ENCODE measurements around the gene P2RX7. TPM values are rescaled to one million over a fixed set of nuclear protein-coding genes. Genes with fewer than 3 reads are reported as not detected.

Gene P2RX7
- polyA plus RNA-seq (ENCODE audit: insufficient read length in 3 of 3): 1 to 10 TPM in 1 of 3 donors, under 1 TPM in 2; 0.54 to 1.2 (median 0.81) TPM
- long read RNA-seq, donor 1: 0 reads
- long read RNA-seq, donor 2: 0 reads
- long read RNA-seq, donor 3: 0 reads
- long read RNA-seq, donor 4: 0 reads
- long read RNA-seq, donor 5: 0 reads
- long read RNA-seq, donor 6: 0 reads
- long read RNA-seq, donor 7, full-length matches to known transcripts: 1 of 1 reads
- long read RNA-seq, donor 7, partial matches to known transcripts: 0 of 1 reads
- long read RNA-seq, donor 7, other reads (novel, unspliced or antisense): 0 of 1 reads
- long read RNA-seq, donor 8: 0 reads
- long read RNA-seq, donor 9: 0 reads
- long read RNA-seq, donor 10: 0 reads
- long read RNA-seq, donor 11: 0 reads
- long read RNA-seq, donor 12: 0 reads
- long read RNA-seq, donor 13: 0 reads
- long read RNA-seq, donor 14: 0 reads
- long read RNA-seq, donor 15: 0 reads
- long read RNA-seq, donor 16: 0 reads

DNA sequence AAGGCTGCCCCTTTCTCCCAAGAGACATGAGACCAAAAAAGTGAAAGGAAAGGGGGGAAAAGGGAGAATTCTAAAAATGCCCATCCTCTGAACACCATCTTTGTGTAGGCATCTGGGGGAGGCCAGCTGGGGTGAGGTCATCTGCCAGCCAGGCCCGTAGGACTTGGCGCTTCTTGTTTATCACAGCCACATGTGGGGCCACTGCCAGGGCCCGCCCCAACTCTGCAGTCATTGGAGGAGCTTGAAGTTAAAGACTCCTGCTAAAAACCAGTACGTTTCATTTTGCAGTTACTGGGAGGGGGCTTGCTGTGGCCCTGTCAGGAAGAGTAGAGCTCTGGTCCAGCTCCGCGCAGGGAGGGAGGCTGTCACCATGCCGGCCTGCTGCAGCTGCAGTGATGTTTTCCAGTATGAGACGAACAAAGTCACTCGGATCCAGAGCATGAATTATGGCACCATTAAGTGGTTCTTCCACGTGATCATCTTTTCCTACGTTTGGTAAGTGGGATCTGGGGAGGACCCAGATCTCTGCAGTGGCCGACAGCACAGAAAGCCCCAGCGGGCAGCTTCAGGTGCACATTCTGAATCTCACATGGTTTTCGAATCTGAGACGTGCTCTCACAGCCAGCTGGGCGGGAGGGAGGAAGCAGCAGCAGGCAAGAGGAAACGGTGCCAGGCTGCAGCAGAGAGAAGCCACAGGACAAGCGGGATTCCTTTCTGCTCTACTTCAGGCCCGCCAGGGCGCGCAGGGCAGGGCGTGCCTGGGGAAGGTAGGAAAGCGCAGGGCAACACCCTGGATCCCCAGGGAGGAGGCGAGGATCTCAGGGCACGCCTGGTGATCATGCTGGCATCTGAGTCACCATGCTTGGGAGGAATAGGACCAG lies at the start of gene P2RX7:
TSS of gene P2RX7 (plus strand) at position 276 of the 881 bp plus-strand sequence. CDS start at position 371, 95 bp downstream.
- DNase-seq: peak; percentile 36

DNA sequence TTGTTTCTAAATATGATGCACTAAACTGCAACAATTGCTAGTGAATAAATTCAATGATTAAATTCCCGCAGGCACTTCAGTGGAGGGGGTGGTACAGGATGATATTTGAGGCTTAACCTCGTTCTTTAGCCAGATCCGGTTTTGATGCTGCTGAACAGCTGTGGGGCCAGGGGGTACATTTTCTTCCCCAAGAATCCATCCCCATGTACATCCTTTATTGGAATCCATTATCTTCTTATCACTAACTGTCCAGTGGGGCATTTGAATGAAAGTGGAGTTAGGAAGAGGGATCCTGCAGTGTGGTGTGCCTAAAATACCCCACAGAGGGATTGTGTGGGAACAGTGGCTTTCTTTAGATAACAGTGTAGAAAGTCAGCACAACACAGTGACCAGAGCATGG lies 48.4 kb upstream of the P2RX7 start:
- DNase-seq: no peak

DNA sequence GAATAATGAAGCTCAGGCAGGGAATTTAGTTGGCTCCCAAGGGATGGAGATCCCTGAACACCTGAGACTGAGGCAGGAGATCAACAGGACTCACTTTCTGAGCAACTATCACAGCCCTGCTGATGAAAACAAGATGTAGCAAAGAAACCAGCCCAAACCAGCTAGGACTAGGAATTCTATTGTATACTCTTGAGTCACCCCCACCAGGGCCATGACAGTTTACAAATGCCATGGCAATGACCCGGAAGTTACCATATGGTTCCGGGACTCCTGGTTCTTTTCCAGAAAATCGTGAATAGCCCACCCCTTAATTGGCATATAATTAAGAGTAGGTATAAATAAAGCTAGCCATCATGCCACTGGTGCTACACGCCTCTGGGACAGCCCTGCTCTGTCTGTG lies 47.6 kb upstream of the P2RX7 start:
- no peak for DNase-seq

DNA sequence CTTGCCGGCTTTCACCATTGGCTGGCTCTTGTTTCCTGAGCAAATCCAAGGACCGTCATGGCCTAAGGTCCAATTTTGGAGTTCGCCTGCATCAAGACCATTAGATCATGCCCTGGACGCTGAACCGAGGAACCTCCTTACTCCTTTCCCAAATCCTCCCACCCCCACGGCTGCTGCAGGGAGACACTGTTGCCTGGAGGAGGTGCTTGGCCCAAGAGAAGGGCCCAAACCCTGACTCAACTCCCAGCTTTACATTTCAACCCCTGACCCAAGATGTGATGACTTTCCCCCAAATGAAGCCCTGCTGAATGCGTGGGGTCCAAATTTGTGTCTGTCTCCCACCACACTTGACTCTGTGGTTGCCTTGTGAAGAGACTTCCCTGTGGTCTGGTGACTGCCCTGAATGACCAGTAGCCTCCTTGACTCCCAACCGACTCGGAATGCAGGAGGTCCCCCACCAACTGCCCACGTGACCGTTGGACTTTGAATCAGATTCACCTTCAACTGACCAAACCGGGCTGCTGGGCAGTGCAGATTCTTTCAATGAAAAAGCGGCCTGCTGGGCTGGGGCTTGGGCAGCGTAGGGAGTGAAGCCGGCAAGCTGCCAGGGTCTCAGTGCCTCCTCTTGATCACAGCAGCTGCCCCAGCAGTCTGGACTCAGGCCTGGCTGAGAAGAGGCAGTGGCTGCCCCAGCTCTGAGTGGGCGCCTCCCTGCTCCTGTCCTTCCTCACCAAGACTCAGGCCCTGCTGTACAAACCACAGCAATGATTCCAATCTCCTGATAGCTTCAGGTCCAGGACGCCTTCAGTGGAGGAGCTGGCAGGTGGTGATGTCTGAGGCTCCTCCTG lies 46.9 kb upstream of the P2RX7 start:
- DNase-seq: no peak

DNA sequence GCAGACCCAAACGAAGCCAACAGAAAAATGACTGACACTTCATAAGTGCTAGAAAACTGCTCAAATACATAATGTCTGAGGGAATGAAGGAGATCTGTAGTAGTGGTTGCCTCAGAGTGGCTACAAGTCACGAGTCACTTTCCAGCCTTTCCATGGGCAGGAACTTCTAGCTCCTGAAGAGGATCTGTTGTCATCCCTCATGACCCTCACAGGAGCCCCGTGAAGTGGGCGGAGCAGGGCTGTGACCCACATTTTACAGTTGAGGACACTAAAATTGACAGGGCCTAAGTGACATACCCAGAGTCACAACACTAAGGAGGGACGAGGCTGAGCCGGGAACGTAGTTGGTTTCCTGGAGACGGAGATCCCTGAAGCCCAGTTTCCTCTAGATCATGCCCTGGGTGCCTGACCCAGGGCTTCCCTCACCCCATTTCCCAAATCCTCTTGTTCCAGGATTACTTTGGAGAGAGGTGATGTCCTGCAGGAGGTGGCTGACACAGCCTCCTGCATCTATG lies 45.8 kb upstream of the P2RX7 start:
- no peak for DNase-seq

DNA sequence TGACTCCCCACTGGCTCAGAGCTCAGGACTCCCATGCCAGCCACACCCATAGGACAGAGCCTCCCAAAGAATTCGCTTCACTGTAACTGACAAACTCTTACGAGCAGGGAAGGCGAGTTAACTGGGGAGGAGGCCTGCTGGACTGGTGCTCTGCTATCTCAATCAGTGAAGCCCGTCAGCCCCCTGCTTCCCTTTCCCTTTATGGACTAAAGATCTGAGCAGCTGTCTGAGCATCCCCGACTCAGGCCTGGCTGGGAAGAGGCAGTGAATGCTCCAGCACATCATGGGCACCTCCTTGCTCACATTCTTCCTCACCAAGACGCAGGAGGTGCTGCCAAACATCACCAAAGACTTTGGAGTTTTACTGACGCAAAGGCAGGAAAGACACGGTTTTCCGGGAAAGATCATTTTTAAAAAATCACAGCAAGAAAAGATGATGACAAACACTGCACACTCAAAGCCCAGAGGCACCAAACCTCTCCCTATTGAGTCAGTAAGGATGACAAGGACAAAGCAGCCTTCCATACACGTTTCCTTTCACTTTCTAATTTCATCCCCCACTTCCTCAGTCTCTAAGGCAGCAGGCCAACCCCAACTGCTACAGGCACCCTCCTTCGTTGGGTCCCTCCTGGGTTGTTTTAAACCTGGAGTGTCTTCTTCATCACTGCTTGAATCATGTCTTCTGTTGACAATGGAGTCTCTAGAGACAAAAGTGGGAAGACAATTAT lies 45.0 kb upstream of the P2RX7 start:
- no peak for DNase-seq

DNA sequence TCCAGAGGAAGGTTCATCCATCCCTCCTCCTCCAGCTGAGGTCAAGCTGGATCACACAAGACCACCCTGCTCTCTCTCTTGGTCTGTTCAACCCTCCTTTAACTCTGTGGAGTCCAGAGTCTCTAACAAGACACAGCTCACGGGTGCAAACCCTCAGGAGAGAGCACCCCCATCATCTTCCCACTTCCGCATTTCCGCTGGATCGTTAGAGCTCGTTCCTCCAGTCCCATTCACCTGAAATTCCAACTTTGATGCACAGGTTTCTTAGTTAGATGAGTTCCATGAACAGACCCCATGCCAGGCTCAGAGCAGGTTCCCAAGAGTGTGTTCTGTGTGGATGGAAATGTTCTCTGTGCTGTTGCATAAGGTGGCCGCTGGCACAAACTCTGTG lies 44.5 kb upstream of the P2RX7 start:
- DNase-seq: no peak

DNA sequence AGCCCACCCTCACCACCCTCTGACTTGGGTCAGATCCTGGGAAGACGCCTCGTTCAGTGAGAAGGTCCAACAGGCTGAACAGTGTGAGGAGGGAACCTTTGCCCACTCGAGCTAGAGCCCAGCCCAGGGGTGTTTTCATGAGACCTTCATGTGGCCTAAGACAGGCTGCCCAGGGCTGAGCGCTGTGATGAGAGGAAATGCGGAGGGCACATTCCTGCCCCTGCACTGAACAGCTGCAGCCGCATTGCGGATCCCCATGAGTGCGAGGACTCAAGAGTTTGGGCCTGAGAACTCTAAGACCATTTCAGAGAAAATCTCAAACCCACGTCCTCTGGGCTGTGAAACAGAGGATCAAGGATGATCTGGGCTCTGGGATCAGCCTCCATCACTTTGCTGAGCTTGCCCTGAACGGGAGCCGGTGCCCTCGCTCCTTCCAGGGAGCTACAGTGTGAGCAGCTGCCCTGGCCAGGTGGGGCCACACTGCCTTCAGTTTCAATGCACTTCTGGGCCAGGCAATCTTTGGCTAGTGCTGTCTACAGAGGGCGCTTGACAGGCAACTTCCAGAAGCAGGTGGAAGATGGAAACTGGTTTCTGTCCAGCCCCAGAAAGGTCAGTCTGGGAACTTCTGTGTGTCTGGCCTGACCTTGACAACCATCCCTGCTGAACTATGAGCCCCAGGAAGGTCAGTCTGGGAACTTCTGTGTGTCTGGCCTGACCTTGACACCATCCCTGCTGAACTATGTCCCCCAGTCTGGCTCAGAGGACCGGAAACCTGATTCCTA lies 43.5 kb upstream of the P2RX7 start:
- DNase-seq: no peak

DNA sequence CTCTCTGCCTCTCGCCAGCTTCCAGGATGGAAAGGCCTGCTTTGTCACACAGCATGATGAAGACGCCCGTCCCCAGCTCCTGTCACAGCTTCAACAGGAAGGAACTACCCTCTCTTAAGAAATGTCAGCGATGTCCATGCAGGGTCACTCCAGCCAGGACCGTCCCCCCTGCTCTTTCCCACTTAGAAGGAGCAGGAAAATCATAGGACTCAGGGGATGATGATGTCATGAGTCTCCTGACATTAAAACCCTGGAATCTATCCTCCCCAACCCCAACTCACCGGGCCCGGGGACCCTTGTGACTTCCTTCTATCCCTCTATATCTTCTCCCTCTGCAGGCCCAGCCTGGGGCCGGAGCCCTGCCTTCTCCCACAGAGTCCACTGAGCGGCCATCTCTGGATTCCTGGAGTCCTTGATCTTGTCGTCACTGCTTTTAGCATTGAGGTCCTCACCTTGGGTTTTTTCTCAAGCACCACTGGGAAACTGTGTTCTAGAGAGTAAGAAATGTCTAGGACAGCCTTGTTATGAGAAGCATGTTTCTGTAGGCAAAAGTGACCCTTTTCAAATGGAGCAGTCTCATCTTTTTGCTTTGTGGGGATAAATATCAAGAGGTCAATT lies 42.8 kb upstream of the P2RX7 start:
- DNase-seq: no peak

DNA sequence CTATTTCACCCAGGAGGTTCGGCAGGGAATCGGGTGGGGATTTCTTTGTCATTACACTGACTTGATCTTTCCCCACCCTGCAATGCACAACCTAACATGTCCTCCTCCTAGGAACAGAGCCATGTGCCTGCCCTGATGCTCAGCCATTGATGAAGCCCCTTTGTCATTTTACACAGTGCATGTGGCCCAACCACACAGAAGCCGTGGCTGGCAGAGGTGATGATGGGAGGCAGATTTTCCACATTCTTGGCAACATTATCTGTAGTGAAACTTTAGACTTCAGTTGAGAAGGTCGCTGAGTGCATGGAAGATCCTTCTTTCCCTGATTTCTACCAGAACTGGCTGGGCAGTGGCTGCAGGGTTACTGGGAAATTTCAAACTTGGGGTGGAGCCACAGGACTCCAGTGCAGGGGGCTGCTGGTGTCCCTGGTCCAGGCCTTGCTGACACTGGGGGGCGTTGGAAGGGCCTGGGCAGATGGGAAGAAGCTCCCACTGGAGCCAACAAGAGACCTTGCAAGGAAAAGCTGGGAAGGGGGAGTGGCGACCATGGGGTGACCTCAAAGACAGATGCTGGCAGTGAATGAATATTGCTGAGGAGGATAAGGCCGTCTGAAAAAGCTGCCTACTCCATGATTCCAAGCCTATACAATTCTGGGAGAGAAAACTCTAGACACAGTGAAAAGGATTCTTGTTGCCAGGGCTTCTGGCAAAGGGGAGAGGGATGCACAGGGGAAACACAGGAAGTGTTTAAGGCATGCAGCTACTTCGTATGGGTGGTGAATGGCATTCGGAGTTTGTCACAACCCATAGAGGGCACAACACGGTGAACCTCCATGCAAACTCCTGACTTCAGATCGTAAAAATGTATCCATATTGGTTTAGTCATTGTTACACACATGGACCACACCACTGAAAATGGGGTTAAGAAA lies 41.8 kb upstream of the P2RX7 start:
- no peak for DNase-seq

DNA sequence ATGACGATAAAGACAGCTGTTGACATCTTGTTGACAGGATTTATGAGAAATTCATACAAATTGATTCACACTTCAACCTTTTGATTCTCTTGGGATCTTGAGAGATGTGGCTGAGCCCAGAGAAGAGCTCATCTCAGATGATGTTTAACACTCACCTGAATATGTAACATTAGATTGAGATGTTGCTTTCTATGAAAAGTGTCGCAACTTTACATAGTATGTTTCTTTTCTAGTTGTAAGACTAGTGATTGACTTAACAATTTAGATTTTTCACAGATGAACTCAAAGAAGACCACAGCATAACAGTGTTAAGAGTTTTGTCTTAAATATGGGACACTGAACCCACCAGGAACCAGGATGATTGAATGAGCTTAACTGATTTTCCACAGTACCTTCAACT lies 40.6 kb upstream of the P2RX7 start:
- no peak for DNase-seq

DNA sequence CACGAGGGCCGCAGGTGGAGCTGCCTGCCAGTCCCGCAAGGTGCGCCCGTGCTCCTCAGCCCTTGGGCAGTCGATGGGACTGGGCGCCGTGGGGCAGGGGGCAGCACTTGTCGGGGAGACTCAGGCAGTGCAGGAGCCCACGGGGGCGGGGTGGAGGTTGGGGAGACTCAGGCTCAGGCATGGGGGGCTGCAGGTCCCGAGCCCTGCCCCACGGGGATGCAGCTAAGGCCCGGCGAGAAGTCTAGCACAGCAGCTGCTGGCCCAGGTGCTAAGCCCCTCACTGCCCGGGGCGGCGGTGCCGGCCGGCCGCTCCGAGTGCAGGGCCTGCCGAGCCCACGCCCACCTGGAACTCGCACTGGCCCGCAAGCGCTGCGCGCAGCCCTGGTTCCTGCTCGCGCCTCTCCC lies 39.2 kb upstream of the P2RX7 start:
- DNase-seq: no peak

DNA sequence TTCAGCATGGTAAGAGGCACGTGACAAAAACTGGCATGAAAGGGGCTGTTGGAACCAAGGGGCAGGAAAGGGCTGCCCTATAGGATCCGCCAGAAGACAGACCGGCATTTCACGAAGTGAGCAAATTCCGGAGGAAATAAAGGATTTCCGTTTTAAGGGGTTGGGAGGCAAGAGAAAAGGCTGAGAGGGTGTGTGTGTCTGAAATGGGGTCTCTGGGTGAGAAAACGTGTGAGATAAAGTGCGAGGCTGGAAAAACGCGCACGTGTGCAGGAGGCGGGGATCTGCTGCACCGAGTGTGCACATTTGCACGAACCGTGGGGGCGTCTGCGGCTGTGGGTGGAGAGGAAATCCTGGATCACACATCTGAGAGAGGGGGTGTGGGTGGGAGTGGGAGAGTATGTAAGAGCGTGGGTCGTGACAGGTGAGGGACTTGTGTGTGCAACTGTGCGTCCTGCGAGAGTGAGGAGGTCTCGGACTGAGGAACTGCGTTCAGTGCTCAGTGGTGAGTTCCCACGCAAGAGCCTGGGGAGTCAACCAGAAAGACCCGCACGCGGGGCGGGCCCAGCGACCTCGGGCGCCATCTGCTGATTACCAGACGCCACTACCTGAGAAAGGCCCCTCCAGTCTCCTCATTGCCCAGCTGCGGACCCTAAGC lies 37.0 kb upstream of the P2RX7 start:
- DNase-seq: peak; percentile 63

DNA sequence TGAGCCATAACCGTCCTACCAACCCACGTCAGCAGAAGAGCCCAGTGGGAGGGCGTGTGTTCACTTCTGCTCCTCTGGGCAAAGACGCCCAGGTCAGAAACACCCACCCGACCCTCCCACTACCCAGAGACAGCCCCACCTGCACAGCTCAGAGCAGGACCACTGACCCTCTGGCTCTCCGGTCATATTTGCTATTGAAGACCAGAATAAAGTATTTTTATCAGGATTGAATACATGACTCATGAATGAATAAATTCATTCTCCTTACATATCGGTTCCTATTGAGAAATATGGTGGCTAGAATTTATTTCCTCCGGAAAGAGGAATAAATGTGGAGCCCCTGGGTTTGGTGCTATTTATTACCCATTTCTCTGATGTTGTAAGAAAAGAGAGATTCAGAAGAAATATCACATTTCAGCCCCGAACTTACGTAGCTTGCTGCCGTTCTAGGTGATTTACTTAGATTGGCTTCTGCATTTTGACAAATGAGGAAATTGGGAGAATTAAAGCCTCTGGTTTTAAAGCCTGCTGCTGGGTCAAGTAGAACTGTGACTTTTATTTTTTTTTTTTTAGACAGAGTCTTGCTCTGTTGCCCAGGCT lies 36.4 kb upstream of the P2RX7 start:
- DNase-seq: no peak

DNA sequence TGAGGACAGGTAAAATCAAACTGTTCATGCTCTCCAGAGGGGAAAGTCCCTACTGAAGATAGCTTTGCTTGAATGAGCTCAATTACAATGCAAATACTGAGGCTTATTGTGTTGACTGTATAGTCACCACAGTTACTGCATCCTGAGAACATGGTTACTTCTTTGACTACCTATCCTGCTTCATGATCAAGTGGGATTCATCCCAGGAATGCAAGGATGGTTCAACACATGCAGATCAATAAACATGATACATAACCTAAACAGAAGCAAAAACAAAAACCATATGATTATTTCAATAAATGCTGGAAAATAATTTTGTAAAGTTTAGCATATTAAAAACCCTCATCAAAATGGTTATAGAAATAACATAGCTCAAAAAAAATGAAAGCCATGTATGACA lies 32.9 kb upstream of the P2RX7 start:
- no peak for DNase-seq

DNA sequence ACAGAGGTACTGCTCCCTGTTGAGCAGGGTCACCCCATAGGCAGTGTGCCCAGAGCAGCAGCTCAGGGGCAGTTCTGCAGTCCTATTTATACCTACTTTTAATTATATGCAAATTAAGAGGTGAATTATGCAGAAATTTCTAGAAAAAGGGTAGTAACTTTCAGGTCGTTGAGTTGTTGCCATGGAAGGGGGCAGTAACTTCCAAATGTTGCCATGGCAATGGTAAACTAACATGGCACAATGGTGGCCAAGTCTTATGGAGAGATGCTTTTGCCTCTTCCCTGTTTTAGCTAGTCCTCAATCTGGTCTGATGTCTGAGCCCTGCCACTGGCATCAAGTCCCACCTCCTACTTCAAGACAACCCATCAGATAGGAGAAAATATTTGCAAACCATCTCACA lies 30.4 kb upstream of the P2RX7 start:
- no peak for DNase-seq

DNA sequence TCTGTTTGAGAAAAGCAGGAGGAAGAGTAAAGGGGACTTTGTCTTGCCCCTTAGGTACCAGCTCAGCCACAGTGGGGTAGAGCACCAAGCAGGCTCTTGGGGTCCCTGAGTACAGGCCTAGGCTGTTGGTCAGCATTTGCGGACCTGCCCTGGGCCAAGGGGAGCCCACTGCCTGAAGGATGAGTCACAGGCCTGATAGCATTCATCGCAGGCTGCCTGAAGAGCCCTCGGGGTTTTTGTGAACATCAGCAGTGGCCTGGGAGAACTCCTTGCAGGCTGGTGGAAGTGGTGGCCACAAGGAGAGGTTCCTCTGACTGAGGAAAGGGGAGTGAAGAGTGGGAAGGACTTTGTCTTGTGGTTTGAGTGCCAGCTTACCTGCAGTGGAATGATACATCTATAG lies 25.0 kb upstream of the P2RX7 start:
- no peak for DNase-seq

DNA sequence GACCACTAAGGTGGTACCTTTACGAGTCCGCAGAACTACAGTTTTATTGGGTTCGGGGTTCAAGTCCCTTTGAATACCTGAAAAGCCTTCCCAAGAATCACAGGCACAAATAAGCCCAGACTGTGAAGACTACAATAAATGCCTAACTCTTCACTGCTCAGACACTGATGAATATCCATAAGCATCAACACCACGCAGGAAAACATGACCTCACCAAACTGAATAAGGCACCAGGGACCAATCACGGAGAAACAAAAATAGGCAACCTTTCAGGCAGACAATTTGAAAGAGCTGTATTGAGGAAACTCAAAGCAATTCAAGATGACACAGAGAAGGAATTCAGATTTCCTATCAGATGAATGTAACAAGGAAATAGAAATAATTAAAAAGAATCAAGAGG lies 24.2 kb upstream of the P2RX7 start:
- DNase-seq: no peak
